Fibroblast of lung (primary cell): Measurements from ENCODE around the gene ABCC9.

Source experiments
- EZH2 ChIP-seq: IDR thresholded peaks from 2 replicates; pipeline ENCODE4 v1.5.1; 2012; ENCODE audit warnings: low read length, control low read depth, mild to moderate bottlenecking; ENCODE audit errors: missing control alignments
- TF ChIP-seq, protein P1 (sequence below), 2 donors: IDR thresholded peaks in 1 of 2; conservative IDR thresholded peaks in 1 of 2; 1 replicate in 1 of 2; 2 replicates in 1 of 2; pipeline ENCODE4 v1.5.1; 2011 to 2012; ENCODE audit warnings: low read length in 2 of 2, control low read depth in 1 of 2, inconsistent platforms in 1 of 2, low read depth in 1 of 2, mild to moderate bottlenecking in 1 of 2

- TF ChIP-seq, protein P1, sequence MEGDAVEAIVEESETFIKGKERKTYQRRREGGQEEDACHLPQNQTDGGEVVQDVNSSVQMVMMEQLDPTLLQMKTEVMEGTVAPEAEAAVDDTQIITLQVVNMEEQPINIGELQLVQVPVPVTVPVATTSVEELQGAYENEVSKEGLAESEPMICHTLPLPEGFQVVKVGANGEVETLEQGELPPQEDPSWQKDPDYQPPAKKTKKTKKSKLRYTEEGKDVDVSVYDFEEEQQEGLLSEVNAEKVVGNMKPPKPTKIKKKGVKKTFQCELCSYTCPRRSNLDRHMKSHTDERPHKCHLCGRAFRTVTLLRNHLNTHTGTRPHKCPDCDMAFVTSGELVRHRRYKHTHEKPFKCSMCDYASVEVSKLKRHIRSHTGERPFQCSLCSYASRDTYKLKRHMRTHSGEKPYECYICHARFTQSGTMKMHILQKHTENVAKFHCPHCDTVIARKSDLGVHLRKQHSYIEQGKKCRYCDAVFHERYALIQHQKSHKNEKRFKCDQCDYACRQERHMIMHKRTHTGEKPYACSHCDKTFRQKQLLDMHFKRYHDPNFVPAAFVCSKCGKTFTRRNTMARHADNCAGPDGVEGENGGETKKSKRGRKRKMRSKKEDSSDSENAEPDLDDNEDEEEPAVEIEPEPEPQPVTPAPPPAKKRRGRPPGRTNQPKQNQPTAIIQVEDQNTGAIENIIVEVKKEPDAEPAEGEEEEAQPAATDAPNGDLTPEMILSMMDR (conservative IDR thresholded peaks at IDR 0.05 in 1 of 2, IDR thresholded peaks at IDR 0.05 in 1 of 2; ENCODE audit: low read depth in 1 of 2, low read length in 2 of 2): no peak
- no peak for TF ChIP-seq EZH2
Observed at GRCh38 chr12:21764950-21765349, 176.3 kb downstream of the ABCC9 start.
